Measurements from ENCODE around the gene TMEM147.

DNA sequence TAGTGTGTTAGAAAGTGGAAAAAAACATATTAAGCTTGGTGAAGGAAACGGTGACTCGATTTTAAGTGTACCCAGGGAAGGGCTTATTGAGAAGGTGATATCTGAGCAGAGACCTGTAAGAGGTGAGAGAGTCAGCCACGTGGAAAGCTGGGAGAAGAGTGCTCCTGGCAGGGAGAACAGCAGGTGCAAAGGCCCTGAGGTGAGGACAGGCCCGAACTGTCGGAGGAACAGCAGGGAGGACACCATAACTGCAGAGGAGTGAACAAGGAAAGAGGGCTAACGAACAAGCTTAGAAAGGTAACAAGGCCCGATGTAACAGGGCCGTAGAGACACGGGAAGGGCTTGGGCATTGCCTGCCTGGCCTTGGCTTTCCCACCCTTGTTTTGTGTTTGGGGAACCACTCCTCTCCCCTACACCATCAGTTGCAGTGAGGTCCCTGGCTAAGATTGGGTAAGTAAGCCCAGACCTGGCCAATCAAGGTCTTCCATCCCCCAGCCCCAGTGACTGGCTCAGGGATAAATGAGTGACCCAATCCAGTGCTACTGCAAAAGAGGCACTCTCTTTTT lies 10.7 kb downstream of the TMEM147 start:
- TF ChIP-seq POLR2A (IDR thresholded peaks at IDR 0.05; ENCODE audit: low read depth, low read length) (no peak), MAFK (IDR thresholded peaks at IDR 0.05; ENCODE audit: low read depth, low read length) (no peak), RCOR1 (IDR thresholded peaks at IDR 0.05; ENCODE audit: insufficient replicate concordance, low read length) (no peak), MAZ (IDR thresholded peaks at IDR 0.05; ENCODE audit: borderline replicate concordance, low read depth, low read length) (no peak), RAD21 (IDR thresholded peaks at IDR 0.05; ENCODE audit: low read length) (no peak), FOS (IDR thresholded peaks at IDR 0.05; ENCODE audit: low read depth, low read length) (no peak), CHD1 (IDR thresholded peaks at IDR 0.05; ENCODE audit: low read depth, low read length) (no peak), BHLHE40 (IDR thresholded peaks at IDR 0.05; ENCODE audit: low read depth, low read length) (no peak), SMC3 (IDR thresholded peaks at IDR 0.05; ENCODE audit: low read depth, low read length) (no peak), CEBPB (IDR thresholded peaks at IDR 0.05; ENCODE audit: low read depth, low read length) (no peak), MXI1 (IDR thresholded peaks at IDR 0.05; ENCODE audit: borderline replicate concordance, low read depth, low read length) (no peak), RFX5 (IDR thresholded peaks at IDR 0.05; ENCODE audit: low read depth, low read length) (no peak)
- TF ChIP-seq, protein P1, sequence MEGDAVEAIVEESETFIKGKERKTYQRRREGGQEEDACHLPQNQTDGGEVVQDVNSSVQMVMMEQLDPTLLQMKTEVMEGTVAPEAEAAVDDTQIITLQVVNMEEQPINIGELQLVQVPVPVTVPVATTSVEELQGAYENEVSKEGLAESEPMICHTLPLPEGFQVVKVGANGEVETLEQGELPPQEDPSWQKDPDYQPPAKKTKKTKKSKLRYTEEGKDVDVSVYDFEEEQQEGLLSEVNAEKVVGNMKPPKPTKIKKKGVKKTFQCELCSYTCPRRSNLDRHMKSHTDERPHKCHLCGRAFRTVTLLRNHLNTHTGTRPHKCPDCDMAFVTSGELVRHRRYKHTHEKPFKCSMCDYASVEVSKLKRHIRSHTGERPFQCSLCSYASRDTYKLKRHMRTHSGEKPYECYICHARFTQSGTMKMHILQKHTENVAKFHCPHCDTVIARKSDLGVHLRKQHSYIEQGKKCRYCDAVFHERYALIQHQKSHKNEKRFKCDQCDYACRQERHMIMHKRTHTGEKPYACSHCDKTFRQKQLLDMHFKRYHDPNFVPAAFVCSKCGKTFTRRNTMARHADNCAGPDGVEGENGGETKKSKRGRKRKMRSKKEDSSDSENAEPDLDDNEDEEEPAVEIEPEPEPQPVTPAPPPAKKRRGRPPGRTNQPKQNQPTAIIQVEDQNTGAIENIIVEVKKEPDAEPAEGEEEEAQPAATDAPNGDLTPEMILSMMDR (conservative IDR thresholded peaks at IDR 0.05; ENCODE audit: low read depth, low read length), result no peak
- TF ChIP-seq, protein P2, sequence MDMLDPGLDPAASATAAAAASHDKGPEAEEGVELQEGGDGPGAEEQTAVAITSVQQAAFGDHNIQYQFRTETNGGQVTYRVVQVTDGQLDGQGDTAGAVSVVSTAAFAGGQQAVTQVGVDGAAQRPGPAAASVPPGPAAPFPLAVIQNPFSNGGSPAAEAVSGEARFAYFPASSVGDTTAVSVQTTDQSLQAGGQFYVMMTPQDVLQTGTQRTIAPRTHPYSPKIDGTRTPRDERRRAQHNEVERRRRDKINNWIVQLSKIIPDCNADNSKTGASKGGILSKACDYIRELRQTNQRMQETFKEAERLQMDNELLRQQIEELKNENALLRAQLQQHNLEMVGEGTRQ (IDR thresholded peaks at IDR 0.05; ENCODE audit: low read depth, low read length), result no peak
